Ascending aorta (tissue), 2 donors: Measurements from ENCODE around the gene TVP23C. TPM values are rescaled to one million over a fixed set of nuclear protein-coding genes. Genes with fewer than 3 reads are reported as not detected.

ENCODE experiments used
- DNase-seq, 2 donors: peaks; one replicate each; pipeline ENCODE4 v3.0.0-alpha.2; 2019; ENCODE audit warnings: low spot score in 2 of 2
- H3K27ac ChIP-seq, 2 donors: fragments of 200-600 bp; sonication (generic); one replicate each; pipeline ENCODE4 v1.5.1; 2016 to 2017; ENCODE audit warnings: mild to moderate bottlenecking in 1 of 2
- H3K27me3 ChIP-seq: fragments of 200-600 bp; sonication (generic); one replicate; pipeline ENCODE4 v1.5.1; 2017
- H3K36me3 ChIP-seq, 2 donors: fragments of 200-600 bp; sonication (generic); one replicate each; pipeline ENCODE4 v1.5.1; 2016
- H3K4me1 ChIP-seq, 2 donors: fragments of 200-600 bp; sonication (generic); one replicate each; pipeline ENCODE4 v1.5.1; 2016 to 2017; ENCODE audit warnings: mild to moderate bottlenecking in 1 of 2
- H3K4me3 ChIP-seq, 2 donors: fragments of 200-600 bp; sonication (generic); one replicate each; pipeline ENCODE4 v1.5.1; 2016 to 2017; ENCODE audit warnings: mild to moderate bottlenecking in 1 of 2
- H3K9me3 ChIP-seq, 2 donors: fragments of 200-600 bp; sonication (generic); one replicate each; pipeline ENCODE4 v1.5.1; 2016
- CTCF ChIP-seq, 3 experiments: fragments of 200-600 bp in 2 of 3; fragments of 450-650 bp in 1 of 3; sonication (generic) in 2 of 3; IDR thresholded peaks; one replicate each; pipeline ENCODE4 v1.5.1; 2016 to 2019; ENCODE audit warnings: antibody characterized with exemption in 3 of 3, mild to moderate bottlenecking in 1 of 3, moderate library complexity in 1 of 3
- intact Hi-C: fragments of 100-400 bp; cut with DNase I; formaldehyde crosslinking; loops from one replicate; pipeline ENCODE4 v1.15.1; 2023
- total RNA-seq: library from RNA; depleted of rRNA; stranded (reverse); fragments of >200 nt; gene quantifications from one replicate; pipeline ENCODE4 v1.1.0, GENCODE V29; 2016

TVP23C gene
- total RNA-seq, 1 donor from 2014 or later: 5.5 TPM

- TF ChIP-seq CTCF (IDR thresholded peaks at IDR 0.05): no peak
- H3K27ac ChIP-seq: peak overlapping the region; percentile 76 to 82
- peaks cover 0 to 10% of the 10 kb centered on the region in 2 donors for H3K36me3 ChIP-seq
- no peaks in the 10 kb centered on the region for H3K9me3 ChIP-seq
- H3K4me1 ChIP-seq: peaks cover 8 to 19% of the 10 kb centered on the region in 2 donors
- H3K4me3 ChIP-seq: peak overlapping the region in 1 of 2 donors; percentile 46
- intact Hi-C loops: loop anchor here (2.0 kb wide), 2 partner anchors 46 to 196 kb away; no protein-coding TSS in a partner anchor
- H3K27me3 ChIP-seq: no peaks in the 10 kb centered on the region
- no peak for DNase-seq
Observed at GRCh38 chr17:15456496-15456895, 106.8 kb downstream of the TVP23C start.

- TF ChIP-seq CTCF (IDR thresholded peaks at IDR 0.05): no peak
- Histone ChIP-seq H3K36me3 (peaks cover 0 to 10% of the 10 kb centered on the region in 2 donors), H3K27ac (no peak overlapping the region), H3K4me3 (no peak overlapping the region), H3K9me3 (no peaks in the 10 kb centered on the region), H3K27me3 (no peaks in the 10 kb centered on the region), H3K4me1 (peaks cover 8 to 19% of the 10 kb centered on the region in 2 donors)
- no peak for DNase-seq
- intact Hi-C loops: no loop called here
Observed at GRCh38 chr17:15454346-15454745, 108.9 kb downstream of the TVP23C start.

- intact Hi-C loops: no loop called here
- H3K9me3 ChIP-seq: no peaks in the 10 kb centered on the region
- no peak overlapping the region for H3K27ac ChIP-seq
- H3K4me1 ChIP-seq: peaks cover 8 to 19% of the 10 kb centered on the region in 2 donors
- TF ChIP-seq CTCF (IDR thresholded peaks at IDR 0.05): no peak
- H3K27me3 ChIP-seq: no peaks in the 10 kb centered on the region
- no peak overlapping the region for H3K4me3 ChIP-seq
- peaks cover 0 to 10% of the 10 kb centered on the region in 2 donors for H3K36me3 ChIP-seq
- DNase-seq: no peak
Observed at GRCh38 chr17:15453782-15454181, 109.5 kb downstream of the TVP23C start.

- TF ChIP-seq CTCF (IDR thresholded peaks at IDR 0.05): no peak
- Histone ChIP-seq H3K9me3 (no peaks in the 10 kb centered on the region), H3K36me3 (peaks cover 0 to 10% of the 10 kb centered on the region in 2 donors), H3K4me1 (peaks cover 8 to 19% of the 10 kb centered on the region in 2 donors), H3K4me3 (no peak overlapping the region), H3K27ac (no peak overlapping the region), H3K27me3 (no peaks in the 10 kb centered on the region)
- DNase-seq: no peak
- intact Hi-C loops: no loop called here
Observed at GRCh38 chr17:15453246-15453645, 110.0 kb downstream of the TVP23C start.

GRCh38 chr17:15452746-15453145 is 110.5 kb downstream of the TVP23C start:
- Histone ChIP-seq H3K36me3 (peaks cover 0 to 10% of the 10 kb centered on the region in 2 donors), H3K27ac (no peak overlapping the region), H3K27me3 (no peaks in the 10 kb centered on the region), H3K4me1 (peaks cover 8 to 16% of the 10 kb centered on the region in 2 donors), H3K4me3 (no peak overlapping the region), H3K9me3 (no peaks in the 10 kb centered on the region)
- intact Hi-C loops: no loop called here
- no peak for TF ChIP-seq CTCF (IDR thresholded peaks at IDR 0.05)
- no peak for DNase-seq

Other genes starting within 250 kb of the TVP23C start
- gene TEKT3, start 221.9 kb downstream of the TVP23C start, total RNA-seq: not detected
- 3.7 TPM for gene CDRT4, start 95.9 kb downstream of the TVP23C start, total RNA-seq
- not detected for gene FBXW10B, start 56.2 kb upstream of the TVP23C start, total RNA-seq
- gene TRIM16, start 120.8 kb upstream of the TVP23C start, total RNA-seq: 22.0 TPM
- gene ZNF286A, start 136.3 kb upstream of the TVP23C start, total RNA-seq: 42.3 TPM
- not detected for gene TBC1D26, start 168.8 kb upstream of the TVP23C start, total RNA-seq